HepG2 (cell line): ENCODE results near the gene TH. TPM values are rescaled to one million over a fixed set of nuclear protein-coding genes. Genes with fewer than 3 reads are reported as not detected.
A peak's percentile ranks its signal among the peaks of the same experiment; 100 is the strongest.
"Not testable (repeated sequence)": the region's sequence is repeated elsewhere in the genome, so short reads cannot be mapped to it uniquely, and the experiment has no call there.

Experiments used
- ATAC-seq: fragments of 200-7000 bp; cut with Tn5 transposase; 3 replicates; pipeline ENCODE4 v1.9.1; 2020; ENCODE audit warnings: mild to moderate bottlenecking, moderate library complexity
- BruUV-seq: library from RNA; stranded (reverse); fragments of 400-500 nt; replicated peaks from 2 replicates; lab custom pipeline; 2021; lab: Mats Ljungman, UMichigan
- CTCF ChIA-PET: fragments of 300-600 bp; formaldehyde crosslinking; extraction: SDS; loops from one replicate; lab custom pipeline; 2021; ENCODE audit warnings: low total read pairs, inconsistent platforms, low intra/inter-chr PET ratio; lab: Yijun Ruan, JAX
- POLR2A ChIA-PET: fragments of 350-600 bp; sonication (Branson Sonifier 250); formaldehyde crosslinking; loops from one replicate; lab custom pipeline; 2020; ENCODE audit warnings: antibody characterized with exemption, inconsistent platforms; lab: Yijun Ruan, JAX
- DNase-seq: peaks from one replicate; pipeline ENCODE4 v3.0.0-alpha.2; 2015; ENCODE audit warnings: low spot score
- FAIRE-seq: peaks from 3 replicates; lab custom pipeline; 2011; peaks lifted over from hg19 to GRCh38; lab: Jason Lieb, UNC
- H2AFZ ChIP-seq: one replicate; pipeline ENCODE4 v1.6.1; 2011; ENCODE audit warnings: low read length, inconsistent platforms
- H3K27ac ChIP-seq: fragments of 300-600 bp; 3 replicates; pipeline ENCODE4 v1.8.0; 2011; ENCODE audit warnings: mixed run types, mild to moderate bottlenecking, mixed read lengths, low read length, inconsistent platforms; ENCODE audit not compliant: insufficient read depth; ENCODE audit errors: extremely low read length
- H3K27me3 ChIP-seq, 2 experiments: fragments of 200-600 bp in 1 of 2; 2 replicates in 1 of 2; 3 replicates in 1 of 2; pipeline versions ENCODE4 v1.6.0 to v1.8.0; 2011; ENCODE audit warnings: low read length in 2 of 2, mild to moderate bottlenecking in 2 of 2, moderate library complexity in 2 of 2, inconsistent platforms in 1 of 2; ENCODE audit not compliant: insufficient read depth in 2 of 2, control insufficient read depth in 1 of 2
- H3K36me3 ChIP-seq, 2 experiments: fragments of 200-600 bp in 1 of 2; replicated peaks in 1 of 2; 2 replicates in 1 of 2; 3 replicates in 1 of 2; pipeline versions ENCODE4 v1.5.1 to v1.8.0; 2011; ENCODE audit warnings: low read length in 2 of 2, inconsistent platforms in 1 of 2; ENCODE audit not compliant: insufficient read depth in 2 of 2, control insufficient read depth in 1 of 2
- H3K4me1 ChIP-seq: 2 replicates; pipeline ENCODE4 v1.5.1; 2012; ENCODE audit warnings: low read length, inconsistent platforms; ENCODE audit not compliant: insufficient read depth
- H3K4me2 ChIP-seq: 2 replicates; pipeline ENCODE4 v1.6.0; 2011; ENCODE audit warnings: low read depth, low read length, inconsistent platforms
- H3K4me3 ChIP-seq, 3 experiments: fragments of 200-600 bp in 1 of 3; sonication (generic), shearing (Covaris generic) in 1 of 3; replicated peaks in 1 of 3; 2 replicates each; pipeline ENCODE4 v1.5.1; 2011 to 2016; ENCODE audit warnings: low read length in 3 of 3, inconsistent platforms in 2 of 3, low read depth in 2 of 3, mild to moderate bottlenecking in 2 of 3, control low read depth in 1 of 3, mixed read lengths in 1 of 3; ENCODE audit not compliant: insufficient read depth in 1 of 3
- H3K79me2 ChIP-seq: one replicate; pipeline ENCODE4 v1.6.1; 2011; ENCODE audit warnings: low read length, inconsistent platforms; ENCODE audit not compliant: insufficient read depth
- H3K9ac ChIP-seq: 2 replicates; pipeline ENCODE4 v1.6.0; 2011; ENCODE audit warnings: mild to moderate bottlenecking, low read depth, low read length, inconsistent platforms; ENCODE audit not compliant: insufficient read depth
- H3K9me3 ChIP-seq: 2 replicates; pipeline ENCODE4 v1.5.1; 2012; ENCODE audit warnings: mild to moderate bottlenecking, low read length
- H4K20me1 ChIP-seq: 2 replicates; pipeline ENCODE4 v1.6.0; 2011; ENCODE audit warnings: inconsistent platforms, mild to moderate bottlenecking, low read length, moderate library complexity; ENCODE audit not compliant: insufficient read depth
- NBN ChIP-seq: fragments of 450-650 bp; conservative IDR thresholded peaks from 2 replicates; pipeline ENCODE4 v1.6.1; 2017
- NONO ChIP-seq, 2 experiments: fragments of 450-650 bp in 1 of 2; sonication (generic) in 1 of 2; formaldehyde crosslinking in 1 of 2; IDR thresholded peaks in 1 of 2; conservative IDR thresholded peaks in 1 of 2; 2 replicates each; pipeline versions ENCODE4 v1.6.1 to v1.8.0; 2017 to 2022; ENCODE audit warnings: mild to moderate bottlenecking in 1 of 2, missing genetic modification reagents in 1 of 2, moderate library complexity in 1 of 2
- NRL ChIP-seq: sonication (generic); formaldehyde crosslinking; IDR thresholded peaks from 2 replicates; pipeline ENCODE4 v1.5.0; 2020; ENCODE audit warnings: missing genetic modification reagents, mild to moderate bottlenecking, moderate library complexity, borderline replicate concordance
- PTBP1 ChIP-seq: fragments of 200-400 bp; formaldehyde crosslinking; IDR thresholded peaks from 2 replicates; pipeline ENCODE4 v1.6.1; 2018; ENCODE audit warnings: low read length, low read depth; ENCODE audit not compliant: poor library complexity, severe bottlenecking
- TMF1 ChIP-seq: sonication (generic); formaldehyde crosslinking; IDR thresholded peaks from 2 replicates; pipeline ENCODE4 v1.8.1; 2022; ENCODE audit warnings: low read depth, missing genetic modification reagents
- TP53 ChIP-seq: sonication (generic); formaldehyde crosslinking; conservative IDR thresholded peaks from 2 replicates; pipeline ENCODE4 v1.4.0; 2020; ENCODE audit warnings: missing genetic modification reagents
- XRCC5 ChIP-seq: fragments of 200-400 bp; formaldehyde crosslinking; optimal IDR thresholded peaks from 2 replicates; pipeline ENCODE3; 2017; ENCODE audit warnings: mild to moderate bottlenecking, low read length
- ZBTB7A ChIP-seq: sonication (generic); formaldehyde crosslinking; IDR thresholded peaks from 2 replicates; pipeline ENCODE4 v1.8.0; 2022; ENCODE audit warnings: mild to moderate bottlenecking, missing genetic modification reagents
- ZBTB7B ChIP-seq: sonication (generic); formaldehyde crosslinking; IDR thresholded peaks from 2 replicates; pipeline ENCODE4 v1.4.0; 2020; ENCODE audit warnings: missing genetic modification reagents
- ZNF598 ChIP-seq: sonication (generic); formaldehyde crosslinking; IDR thresholded peaks from 2 replicates; pipeline ENCODE4 v1.5.1; 2020; ENCODE audit warnings: mild to moderate bottlenecking, missing genetic modification reagents, borderline replicate concordance
- ZNF629 ChIP-seq: sonication (generic); formaldehyde crosslinking; conservative IDR thresholded peaks from 2 replicates; pipeline ENCODE4 v1.5.0; 2020; ENCODE audit warnings: missing genetic modification reagents
- WGBS: methylation state at CpG from one replicate; pipeline ENCODE4 v1.1.6; 2017; ENCODE audit warnings: low lambda C conversion rate; 5-methylcytosine and 5-hydroxymethylcytosine counted together
- in situ Hi-C: cut with HindIII; loops from 2 replicates; pipeline ENCODE4 v1.10.0; 2017; ENCODE audit warnings: low pct_unique_long_range_greater_than_20kb; ENCODE audit not compliant: extremely low pct_ligation_motif_present
- intact Hi-C: fragments of 100-400 bp; cut with micrococcal nuclease; formaldehyde crosslinking; loops from one replicate; pipeline ENCODE4 v1.10.0; 2022; ENCODE audit not compliant: unreplicated experiment
- polyA plus RNA-seq, 8 experiments: library from polyadenylated mRNA; depleted of rRNA in 3 of 8; stranded (reverse) in 7 of 8; unstranded in 1 of 8; fragments of >200 nt; fragmentation: Illumina TruSeq in 4 of 8; extraction: Trizol in 4 of 8; gene quantifications; 2 replicates each; pipeline versions ENCODE4 v1.2.1 to v1.2.3, GENCODE V29; 2011 to 2016; ENCODE audit warnings: low read depth in 4 of 8, missing spikeins in 1 of 8, mixed read lengths in 1 of 8; ENCODE audit not compliant: insufficient read depth in 1 of 8
- total RNA-seq, 5 experiments: library from RNA; depleted of rRNA; stranded (reverse); fragments of >200 nt; fragmentation: Illumina TruSeq; extraction: Trizol; gene quantifications; 2 replicates each; pipeline ENCODE4 v1.2.3, GENCODE V29; 2016; ENCODE audit warnings: low read depth in 1 of 5
- TF ChIP-seq, protein P1 (sequence below): IDR thresholded peaks from 2 replicates; pipeline ENCODE4 v1.6.1; 2016; ENCODE audit warnings: missing compliant biosample characterization, missing genetic modification reagents, borderline replicate concordance
- TF ChIP-seq, protein P2 (sequence below): IDR thresholded peaks from 2 replicates; pipeline ENCODE4 v1.6.1; 2016; ENCODE audit warnings: mild to moderate bottlenecking, missing biosample characterization, missing genetic modification reagents
- TF ChIP-seq, protein P3 (sequence below): sonication (generic); formaldehyde crosslinking; IDR thresholded peaks from 2 replicates; pipeline ENCODE4 v1.5.1; 2020; ENCODE audit warnings: mild to moderate bottlenecking, missing genetic modification reagents, moderate library complexity

TH gene
- total and polyA plus RNA-seq, 2 of the 13 experiments (the other 11 are each of a cell fraction or from before 2014, with no cell fraction given) = 0.36 TPM; not detected in 1

DNA sequence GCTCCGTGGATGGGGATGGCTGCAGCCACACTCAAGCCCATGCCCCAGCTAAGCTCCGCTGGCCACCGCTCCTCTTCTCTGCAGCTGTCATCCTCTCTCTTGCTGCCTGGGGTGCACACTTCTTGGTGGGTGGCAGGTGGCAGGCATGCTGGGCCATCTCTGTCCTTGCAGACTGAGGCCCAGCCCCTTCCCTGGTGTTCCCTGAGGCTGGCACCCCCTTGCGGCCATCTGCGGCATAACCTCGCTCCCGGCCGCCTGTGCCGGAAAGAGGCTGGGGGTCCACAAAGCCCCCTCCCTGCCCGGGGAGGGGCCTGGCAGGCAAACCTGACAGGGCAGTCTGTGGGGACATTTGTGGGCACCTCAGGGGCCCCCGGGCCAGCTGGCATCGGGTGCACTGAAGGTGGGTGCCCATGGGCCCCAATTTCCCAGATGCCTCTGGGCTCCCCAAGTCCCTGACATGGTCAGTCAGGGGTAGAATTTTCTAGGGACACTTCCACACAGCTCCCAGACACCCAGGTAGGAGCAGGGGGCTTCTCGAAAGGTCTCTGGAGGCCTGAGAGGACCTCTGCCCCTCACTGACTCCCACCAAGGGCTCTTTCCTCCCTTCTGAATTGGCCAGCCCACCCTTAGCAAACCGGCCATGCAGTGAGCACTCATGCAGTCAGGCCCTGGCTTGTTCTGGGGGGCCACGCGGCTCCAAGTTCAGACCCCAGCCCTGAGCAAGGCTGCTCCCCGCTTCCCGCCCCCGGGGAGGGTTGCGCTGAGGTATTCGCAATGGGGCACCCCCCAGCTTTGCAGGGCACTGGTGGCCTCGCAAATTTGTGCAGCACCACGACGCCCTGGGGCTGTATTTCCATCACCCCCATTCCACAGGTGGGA is 23.5 kb upstream of the TH start (continued):
- TF ChIP-seq, protein P1, sequence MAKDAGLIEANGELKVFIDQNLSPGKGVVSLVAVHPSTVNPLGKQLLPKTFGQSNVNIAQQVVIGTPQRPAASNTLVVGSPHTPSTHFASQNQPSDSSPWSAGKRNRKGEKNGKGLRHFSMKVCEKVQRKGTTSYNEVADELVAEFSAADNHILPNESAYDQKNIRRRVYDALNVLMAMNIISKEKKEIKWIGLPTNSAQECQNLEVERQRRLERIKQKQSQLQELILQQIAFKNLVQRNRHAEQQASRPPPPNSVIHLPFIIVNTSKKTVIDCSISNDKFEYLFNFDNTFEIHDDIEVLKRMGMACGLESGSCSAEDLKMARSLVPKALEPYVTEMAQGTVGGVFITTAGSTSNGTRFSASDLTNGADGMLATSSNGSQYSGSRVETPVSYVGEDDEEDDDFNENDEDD = no peak
- no peak for TF ChIP-seq ZNF598 (CRISPR knock-in tag)
- peak; percentile 77 for TF ChIP-seq XRCC5
- no peak for TF ChIP-seq TP53 (CRISPR knock-in tag)
- TF ChIP-seq NONO (IDR thresholded peaks at IDR 0.05) = no peak
- 0 out of 2 replicates have a peak, but pooled peaks have one; percentile 28 for TF ChIP-seq NONO (CRISPR knock-in tag; conservative IDR thresholded peaks at IDR 0.05)
- peak; percentile 40; the same call in 1 of the 2 replicates for TF ChIP-seq ZNF629 (CRISPR knock-in tag)
- TF ChIP-seq, protein P2, sequence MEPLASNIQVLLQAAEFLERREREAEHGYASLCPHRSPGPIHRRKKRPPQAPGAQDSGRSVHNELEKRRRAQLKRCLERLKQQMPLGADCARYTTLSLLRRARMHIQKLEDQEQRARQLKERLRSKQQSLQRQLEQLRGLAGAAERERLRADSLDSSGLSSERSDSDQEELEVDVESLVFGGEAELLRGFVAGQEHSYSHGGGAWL (CRISPR knock-in tag) = 0 out of 2 replicates have a peak, but pooled peaks have one; percentile 31
- no peak for TF ChIP-seq NBN
- no peak for TF ChIP-seq PTBP1
- peak; percentile 88 for TF ChIP-seq ZBTB7B (CRISPR knock-in tag)
- TF ChIP-seq TMF1 (CRISPR knock-in tag) = no peak
- TF ChIP-seq NRL (CRISPR knock-in tag) = peak; percentile 68; the same call in 1 of the 2 replicates
- peak; percentile 89 for TF ChIP-seq ZBTB7A (CRISPR knock-in tag)
- TF ChIP-seq, protein P3, sequence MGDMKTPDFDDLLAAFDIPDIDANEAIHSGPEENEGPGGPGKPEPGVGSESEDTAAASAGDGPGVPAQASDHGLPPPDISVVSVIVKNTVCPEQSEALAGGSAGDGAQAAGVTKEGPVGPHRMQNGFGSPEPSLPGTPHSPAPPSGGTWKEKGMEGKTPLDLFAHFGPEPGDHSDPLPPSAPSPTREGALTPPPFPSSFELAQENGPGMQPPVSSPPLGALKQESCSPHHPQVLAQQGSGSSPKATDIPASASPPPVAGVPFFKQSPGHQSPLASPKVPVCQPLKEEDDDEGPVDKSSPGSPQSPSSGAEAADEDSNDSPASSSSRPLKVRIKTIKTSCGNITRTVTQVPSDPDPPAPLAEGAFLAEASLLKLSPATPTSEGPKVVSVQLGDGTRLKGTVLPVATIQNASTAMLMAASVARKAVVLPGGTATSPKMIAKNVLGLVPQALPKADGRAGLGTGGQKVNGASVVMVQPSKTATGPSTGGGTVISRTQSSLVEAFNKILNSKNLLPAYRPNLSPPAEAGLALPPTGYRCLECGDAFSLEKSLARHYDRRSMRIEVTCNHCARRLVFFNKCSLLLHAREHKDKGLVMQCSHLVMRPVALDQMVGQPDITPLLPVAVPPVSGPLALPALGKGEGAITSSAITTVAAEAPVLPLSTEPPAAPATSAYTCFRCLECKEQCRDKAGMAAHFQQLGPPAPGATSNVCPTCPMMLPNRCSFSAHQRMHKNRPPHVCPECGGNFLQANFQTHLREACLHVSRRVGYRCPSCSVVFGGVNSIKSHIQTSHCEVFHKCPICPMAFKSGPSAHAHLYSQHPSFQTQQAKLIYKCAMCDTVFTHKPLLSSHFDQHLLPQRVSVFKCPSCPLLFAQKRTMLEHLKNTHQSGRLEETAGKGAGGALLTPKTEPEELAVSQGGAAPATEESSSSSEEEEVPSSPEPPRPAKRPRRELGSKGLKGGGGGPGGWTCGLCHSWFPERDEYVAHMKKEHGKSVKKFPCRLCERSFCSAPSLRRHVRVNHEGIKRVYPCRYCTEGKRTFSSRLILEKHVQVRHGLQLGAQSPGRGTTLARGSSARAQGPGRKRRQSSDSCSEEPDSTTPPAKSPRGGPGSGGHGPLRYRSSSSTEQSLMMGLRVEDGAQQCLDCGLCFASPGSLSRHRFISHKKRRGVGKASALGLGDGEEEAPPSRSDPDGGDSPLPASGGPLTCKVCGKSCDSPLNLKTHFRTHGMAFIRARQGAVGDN (CRISPR knock-in tag) = peak; percentile 34; the same call in 1 of the 2 replicates

DNA sequence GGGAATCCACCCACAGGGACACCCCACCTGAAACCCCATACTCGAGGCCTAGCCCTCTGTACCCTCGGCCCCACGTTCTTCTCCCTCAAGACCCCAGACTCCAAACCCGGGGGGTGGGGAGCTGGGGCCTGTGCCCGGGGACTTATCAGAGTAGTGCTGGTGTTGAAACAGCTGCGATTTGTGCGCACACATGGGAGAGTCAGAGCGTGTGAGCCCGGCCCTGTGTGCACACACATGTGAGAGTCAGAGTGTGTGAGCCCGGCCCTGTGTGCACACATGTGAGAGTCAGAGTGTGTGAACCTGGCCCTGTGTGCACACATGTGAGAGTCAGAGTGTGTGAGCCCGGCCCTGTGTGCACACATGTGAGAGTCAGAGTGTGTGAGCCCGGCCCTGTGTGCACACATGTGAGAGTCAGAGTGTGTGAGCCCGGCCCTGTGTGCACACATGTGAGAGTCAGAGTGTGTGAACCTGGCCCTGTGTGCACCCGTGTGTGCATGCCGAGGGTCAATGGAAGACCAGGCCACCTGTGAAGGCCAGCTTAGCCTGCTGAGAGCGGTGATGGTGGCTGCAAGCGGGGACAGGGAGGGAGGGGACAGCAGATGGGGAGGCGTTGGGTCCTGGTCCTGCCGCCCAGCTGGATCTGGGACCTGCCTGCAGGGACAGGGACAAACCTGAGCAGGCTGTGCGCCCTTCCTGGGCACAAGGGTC is 22.4 kb upstream of the TH start:
- ATAC-seq, H3K36me3 ChIP-seq, H3K9me3 ChIP-seq, H3K27ac ChIP-seq, FAIRE-seq, H3K4me3 ChIP-seq, H3K9ac ChIP-seq, H2AFZ ChIP-seq, H4K20me1 ChIP-seq, DNase-seq, BruUV-seq, intact Hi-C loops, H3K79me2 ChIP-seq: not testable (repeated sequence)
- ChIA-PET CTCF (interaction anchor here (1.8 kb wide), 1 partner anchor 105 kb away, joined by 8 read pairs; no protein-coding TSS in a partner anchor), POLR2A (interaction anchor here (1.3 kb wide), 1 partner anchor 102 kb away, joined by 4 read pairs; no protein-coding TSS in a partner anchor)
- WGBS = 21% methylated on average over 7 of the region's 20 CpGs
- Histone ChIP-seq H3K27me3 (peaks cover 12 to 44% of the 10 kb centered on the region in 2 experiments), H3K4me2 (peak overlapping the region; percentile 7; the same call in 1 of the 2 replicates), H3K4me1 (peaks cover 32% of the 10 kb centered on the region)
- in situ Hi-C loops = loop anchor here (10.0 kb wide), 1 partner anchor 331 kb away; no protein-coding TSS in a partner anchor
